ENCODE results near the gene FAM20A.

Gene FAM20A

GRCh38 chr17:68576137-68576536, 25.0 kb downstream of the FAM20A start:
- Histone ChIP-seq H3K36me3 (ENCODE audit: insufficient read depth, low read length) (no peaks in the 10 kb centered on the region), H3F3A (ENCODE audit: low read depth) (no peaks in the 10 kb centered on the region), H2AFZ (ENCODE audit: low read length) (no peak overlapping the region), H3K9ac (ENCODE audit: low read depth, low read length, poor library complexity, severe bottlenecking) (no peak overlapping the region), H3K4me1 (ENCODE audit: insufficient read depth, low read length, poor library complexity, severe bottlenecking) (no peaks in the 10 kb centered on the region), H3K9me2 (replicated peaks; ENCODE audit: low read depth, low read length) (no peaks in the 10 kb centered on the region), H4K20me1 (ENCODE audit: insufficient read depth, low read length, poor library complexity, severe bottlenecking) (no peaks in the 10 kb centered on the region), H3K4me2 (ENCODE audit: low read depth, low read length, poor library complexity, severe bottlenecking) (no peak overlapping the region), H3K79me2 (ENCODE audit: insufficient read depth, low read length) (no peaks in the 10 kb centered on the region), H3K27me3 (ENCODE audit: insufficient read depth, low read length, poor library complexity, severe bottlenecking) (no peaks in the 10 kb centered on the region), H3K4me3 (ENCODE audit: low read length, poor library complexity, severe bottlenecking) (no peak overlapping the region), H3K9me3 (ENCODE audit: insufficient read depth, low read depth, low read length) (no peaks in the 10 kb centered on the region)
- TF ChIP-seq EZH2phosphoT487 (IDR thresholded peaks at IDR 0.05; ENCODE audit: borderline replicate concordance) (no peak), CTCF (conservative IDR thresholded peaks at IDR 0.05; ENCODE audit: low read length) (no peak)

- Histone ChIP-seq H3K4me2 (ENCODE audit: low read depth, low read length, poor library complexity, severe bottlenecking) (no peak overlapping the region), H3K36me3 (ENCODE audit: insufficient read depth, low read length) (no peaks in the 10 kb centered on the region), H3K9me3 (ENCODE audit: insufficient read depth, low read depth, low read length) (no peaks in the 10 kb centered on the region), H3K9ac (ENCODE audit: low read depth, low read length, poor library complexity, severe bottlenecking) (no peak overlapping the region), H3F3A (ENCODE audit: low read depth) (no peaks in the 10 kb centered on the region), H3K27me3 (ENCODE audit: insufficient read depth, low read length, poor library complexity, severe bottlenecking) (no peaks in the 10 kb centered on the region), H3K9me2 (replicated peaks; ENCODE audit: low read depth, low read length) (no peaks in the 10 kb centered on the region), H3K4me1 (ENCODE audit: insufficient read depth, low read length, poor library complexity, severe bottlenecking) (no peaks in the 10 kb centered on the region), H3K4me3 (ENCODE audit: low read length, poor library complexity, severe bottlenecking) (no peak overlapping the region), H2AFZ (ENCODE audit: low read length) (no peak overlapping the region), H4K20me1 (ENCODE audit: insufficient read depth, low read length, poor library complexity, severe bottlenecking) (no peaks in the 10 kb centered on the region), H3K79me2 (ENCODE audit: insufficient read depth, low read length) (no peaks in the 10 kb centered on the region)
- TF ChIP-seq EZH2phosphoT487 (IDR thresholded peaks at IDR 0.05; ENCODE audit: borderline replicate concordance): no peak
- no peak for TF ChIP-seq CTCF (conservative IDR thresholded peaks at IDR 0.05; ENCODE audit: low read length)
These were observed 27.8 kb downstream of the FAM20A start for GRCh38 chr17:68573338-68573737.

DNA sequence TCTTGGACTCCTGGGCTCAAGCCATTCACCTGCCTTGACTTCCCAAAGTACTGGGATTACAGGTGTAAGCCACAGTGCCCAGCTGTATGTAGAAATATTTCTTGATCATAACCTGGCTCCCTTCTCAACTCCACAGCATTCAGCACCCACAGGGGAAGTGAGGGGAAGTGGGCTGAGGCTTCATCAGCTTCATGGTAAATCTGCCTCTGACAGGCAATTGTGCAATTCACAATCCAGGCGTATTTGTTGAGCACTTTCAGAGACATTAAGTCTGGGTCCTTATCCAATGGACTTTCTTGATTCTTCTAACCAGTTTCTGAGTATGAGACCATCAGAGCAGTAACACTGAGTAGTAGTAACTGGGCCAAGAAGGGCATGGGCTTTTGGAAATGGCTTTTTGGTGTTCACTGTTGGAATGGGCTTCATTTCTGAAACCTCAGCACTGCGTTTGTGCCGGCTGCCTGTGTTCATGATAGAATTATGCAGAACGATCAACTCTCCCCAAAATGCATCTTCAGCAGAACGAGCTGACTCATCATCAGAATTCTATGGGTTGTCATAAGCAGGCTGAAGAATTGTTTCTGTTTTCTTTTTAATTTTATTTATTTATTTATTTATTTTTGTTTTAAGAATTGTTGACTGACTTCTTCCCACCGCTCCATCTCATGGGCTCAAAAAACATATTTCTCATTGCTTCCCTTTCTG, 28.9 kb downstream of the FAM20A start:
- H3F3A ChIP-seq (ENCODE audit: low read depth): no peaks in the 10 kb centered on the region
- TF ChIP-seq CTCF (conservative IDR thresholded peaks at IDR 0.05; ENCODE audit: low read length) (no peak), EZH2phosphoT487 (IDR thresholded peaks at IDR 0.05; ENCODE audit: borderline replicate concordance) (no peak)
- H4K20me1 ChIP-seq (ENCODE audit: insufficient read depth, low read length, poor library complexity, severe bottlenecking): no peaks in the 10 kb centered on the region
- H3K36me3 ChIP-seq (ENCODE audit: insufficient read depth, low read length): no peaks in the 10 kb centered on the region
- H3K27me3 ChIP-seq (ENCODE audit: insufficient read depth, low read length, poor library complexity, severe bottlenecking): no peaks in the 10 kb centered on the region
- H2AFZ ChIP-seq (ENCODE audit: low read length): no peak overlapping the region
- no peaks in the 10 kb centered on the region for H3K79me2 ChIP-seq (ENCODE audit: insufficient read depth, low read length)
- no peaks in the 10 kb centered on the region for H3K9me3 ChIP-seq (ENCODE audit: insufficient read depth, low read depth, low read length)
- H3K9ac ChIP-seq (ENCODE audit: low read depth, low read length, poor library complexity, severe bottlenecking): no peak overlapping the region
- H3K4me3 ChIP-seq (ENCODE audit: low read length, poor library complexity, severe bottlenecking): no peak overlapping the region
- no peak overlapping the region for H3K4me2 ChIP-seq (ENCODE audit: low read depth, low read length, poor library complexity, severe bottlenecking)
- H3K4me1 ChIP-seq (ENCODE audit: insufficient read depth, low read length, poor library complexity, severe bottlenecking): no peaks in the 10 kb centered on the region
- H3K9me2 ChIP-seq (replicated peaks; ENCODE audit: low read depth, low read length): no peaks in the 10 kb centered on the region
